HG02763 (cell line): Measurements from ENCODE around the gene LAMB3.

Experiments used
- ATAC-seq: cut with Tn5 transposase; IDR thresholded peaks from one replicate; pipeline ENCODE4 v1.9.1; 2021; ENCODE audit warnings: mild to moderate bottlenecking, moderate library complexity; ENCODE audit not compliant: unreplicated experiment

Gene LAMB3

GRCh38 chr1:209598227-209598626 is 54.0 kb downstream of the LAMB3 start:
- ATAC-seq: no peak

- ATAC-seq: no peak
These were observed 54.7 kb downstream of the LAMB3 start for GRCh38 chr1:209597499-209597898.

GRCh38 chr1:209595599-209596285 is 56.5 kb downstream of the LAMB3 start:
- no peak for ATAC-seq

GRCh38 chr1:209595028-209595427 is 57.2 kb downstream of the LAMB3 start:
- ATAC-seq: no peak

- ATAC-seq: no peak
These were observed 57.8 kb downstream of the LAMB3 start for GRCh38 chr1:209594440-209594839.

GRCh38 chr1:209593747-209594146 is 58.5 kb downstream of the LAMB3 start:
- no peak for ATAC-seq

- ATAC-seq: no peak
These were observed 61.8 kb downstream of the LAMB3 start for GRCh38 chr1:209590405-209590804.

- ATAC-seq: no peak
These were observed 62.4 kb downstream of the LAMB3 start for GRCh38 chr1:209589863-209590262.

GRCh38 chr1:209589440-209589839 is 62.8 kb downstream of the LAMB3 start:
- ATAC-seq: no peak

- no peak for ATAC-seq
These were observed 64.4 kb downstream of the LAMB3 start for GRCh38 chr1:209587789-209588188.

GRCh38 chr1:209586221-209586740 is 65.9 kb downstream of the LAMB3 start:
- ATAC-seq: no peak

GRCh38 chr1:209585672-209586071 is 66.6 kb downstream of the LAMB3 start:
- no peak for ATAC-seq

- ATAC-seq: no peak
These were observed 67.0 kb downstream of the LAMB3 start for GRCh38 chr1:209585197-209585596.

- ATAC-seq: no peak
These were observed 68.0 kb downstream of the LAMB3 start for GRCh38 chr1:209584231-209584672.

GRCh38 chr1:209583408-209583807 is 68.8 kb downstream of the LAMB3 start, which contains the start of gene CAMK1G:
Gene CAMK1G (plus strand): TSS chr1:209583714. CDS start chr1:209594984, 11,270 bp downstream.
- no peak for ATAC-seq

GRCh38 chr1:209580577-209580976 is 71.6 kb downstream of the LAMB3 start:
- no peak for ATAC-seq

GRCh38 chr1:209577346-209577745 is 74.9 kb downstream of the LAMB3 start:
- no peak for ATAC-seq

- ATAC-seq: peak; percentile 64
These were observed 75.6 kb downstream of the LAMB3 start for GRCh38 chr1:209576392-209577197.

- no peak for ATAC-seq
These were observed 81.5 kb downstream of the LAMB3 start for GRCh38 chr1:209570743-209571142.

GRCh38 chr1:209569455-209570207 is 82.6 kb downstream of the LAMB3 start:
- ATAC-seq: no peak

GRCh38 chr1:209567698-209568175 is 84.5 kb downstream of the LAMB3 start:
- no peak for ATAC-seq
